Heart left ventricle (tissue), 16 donors: ENCODE results near the gene MIEN1. TPM values are rescaled to one million over a fixed set of nuclear protein-coding genes. Genes with fewer than 3 reads are reported as not detected.
A peak's percentile ranks its signal among the peaks of the same experiment; 100 is the strongest.
"Not testable (repeated sequence)": the region's sequence is repeated elsewhere in the genome, so short reads cannot be mapped to it uniquely, and the experiment has no call there.

Experiments used
- ATAC-seq, 4 donors: fragments of 200-7000 bp; cut with Tn5 transposase; one replicate each; pipeline ENCODE4 v1.9.1; 2020 to 2022; ENCODE audit warnings: moderate library complexity in 4 of 4, mild to moderate bottlenecking in 3 of 4, moderate number of reproducible peaks in 1 of 4
- DNase-seq, 5 donors: peaks; one replicate each; pipeline ENCODE4 v3.0.0-alpha.2; 2020
- H3K27ac ChIP-seq, 12 donors: fragments of 200-600 bp; sonication (generic) in 4 of 12; one replicate each; pipeline versions ENCODE4 v1.5.0 to v1.8.0; 2016 to 2022; ENCODE audit warnings: mild to moderate bottlenecking in 2 of 12
- H3K27me3 ChIP-seq, 9 donors: fragments of 200-600 bp; sonication (generic) in 2 of 9; one replicate each; pipeline versions ENCODE4 v1.5.1 to v1.8.0; 2016 to 2022; ENCODE audit warnings: mild to moderate bottlenecking in 3 of 9
- H3K36me3 ChIP-seq, 9 donors: fragments of 200-600 bp; sonication (generic) in 2 of 9; one replicate each; pipeline versions ENCODE4 v1.5.0 to v1.8.0; 2018 to 2022; ENCODE audit warnings: mild to moderate bottlenecking in 2 of 9
- H3K4me1 ChIP-seq, 12 donors: fragments of 200-600 bp; sonication (generic) in 4 of 12; one replicate each; pipeline versions ENCODE4 v1.5.0 to v1.8.0; 2016 to 2022; ENCODE audit warnings: mild to moderate bottlenecking in 3 of 12
- H3K4me3 ChIP-seq, 12 donors: fragments of 200-600 bp; sonication (generic) in 4 of 12; one replicate each; pipeline versions ENCODE4 v1.5.0 to v1.8.0; 2017 to 2022; ENCODE audit warnings: mild to moderate bottlenecking in 9 of 12, moderate library complexity in 4 of 12
- H3K9me3 ChIP-seq, 12 donors: fragments of 200-600 bp; sonication (generic) in 4 of 12; one replicate each; pipeline versions ENCODE4 v1.5.0 to v1.8.0; 2016 to 2022; ENCODE audit warnings: mild to moderate bottlenecking in 1 of 12
- CTCF ChIP-seq, 12 donors: fragments of 200-600 bp; sonication (generic) in 4 of 12; IDR thresholded peaks; one replicate each; pipeline versions ENCODE4 v1.5.0 to v1.8.0; 2018 to 2022; ENCODE audit warnings: antibody characterized with exemption in 12 of 12, mild to moderate bottlenecking in 5 of 12
- POLR2A ChIP-seq, 2 donors: fragments of 450-650 bp; IDR thresholded peaks; one replicate each; pipeline ENCODE4 v1.6.1; 2017; ENCODE audit warnings: antibody characterized with exemption in 2 of 2, mild to moderate bottlenecking in 2 of 2, moderate library complexity in 2 of 2
- WGBS, 4 donors: extraction: QIAGEN DNeasy Blood & Tissue Kit in 2 of 4; methylation state at CpG; one replicate each; pipeline versions ENCODE4 v1.1.5 to v1.1.7; 2013 to 2018; 5-methylcytosine and 5-hydroxymethylcytosine counted together
- intact Hi-C, 10 donors: fragments of 100-400 bp; cut with DNase I; formaldehyde crosslinking; loops; one replicate each; pipeline versions ENCODE4 v1.11.1 to v1.14.2; 2022
- polyA plus RNA-seq, 2 donors: library from polyadenylated mRNA; stranded (reverse); fragments of 200-250 nt; gene quantifications; one replicate each; pipeline ENCODE4 v1.2.3, GENCODE V29; 2013
- total RNA-seq, 9 donors: library from RNA; depleted of rRNA in 2 of 9; stranded (reverse); fragments of >200 nt in 2 of 9; fragmentation: NEBNext Ultra II Directional in 3 of 9; extraction: Animal tissue kit (Norgen Biotek cat#: 25700) in 3 of 9; gene quantifications; one replicate each; pipeline versions ENCODE4 v1.1.0 to v1.2.4, GENCODE V29; 2016 to 2023
- donor health status: ischemic (EF 13 %, LVEDD 7.1; RV severe dilation, severe dysfunction).
- donor health status: healthy with polysubstance abuse.
- donor health status: DM: no; HTN: yes; CAD: no.
- donor health status: DM: no; HTN: no; CAD: no.
- donor health status: ischemic (EF 25% LVEDD 6.9; RV normal size, moderate dysfunction).
- donor health status: ischemic (EF 25% LVEDD 5.7; RV mildly dilated, moderate dysfunction).
- donor health status: healthy.
- donor health status: DM: yes; HTN: yes; CAD: no.
- donor health status: ischemic (EF 35%, LVEDD 5.7; RV mildly dilated, moderate dysfunction).
- donor health status: nonischemic (EF 11% LVEDD 7.7; RV severe dilation, severe dysfunction).
- donor health status: DM: yes; HTN: yes; CAD: no.
- donor health status: PGD.
- donor health status: ischemic (EF 29% LVEDD 5.4; RV normal size, mild dysfunction).
- donor health status: nonischemic (EF 23%, LVEDD 6.1; RV moderate dilation, normal function).

Gene MIEN1
- total and polyA plus RNA-seq, 11 donors = 34.3 to 159 (median 55.1) TPM

- Histone ChIP-seq H3K36me3 (peaks cover 0 to 96% (median 74%) of the 10 kb centered on the region in 9 donors), H3K27me3 (no peaks in the 10 kb centered on the region), H3K4me3 (no peak overlapping the region), H3K27ac (peak overlapping the region in 3 of 12 donors; percentile 23 to 60 (median 51)), H3K4me1 (peaks cover 0 to 17% (median 4%) of the 10 kb centered on the region in 12 donors), H3K9me3 (no peaks in the 10 kb centered on the region)
- intact Hi-C loops = no loop called here
- DNase-seq = no peak
- 85 to 93% (median 91%) methylated on average over 13 to 18 of the region's 18 CpGs for WGBS, 4 donors
- peak in 1 of 4 donors; percentile 18 for ATAC-seq
- no peak for TF ChIP-seq POLR2A (IDR thresholded peaks at IDR 0.05)
- no peak for TF ChIP-seq CTCF (IDR thresholded peaks at IDR 0.05)
These were observed 14.8 kb downstream of the MIEN1 start for GRCh38 chr17:39715375-39716072.

GRCh38 chr17:39714234-39714633 lies 16.1 kb downstream of the MIEN1 start:
- Histone ChIP-seq H3K27ac (no peak overlapping the region), H3K4me1 (peaks cover 0 to 17% (median 4%) of the 10 kb centered on the region in 12 donors), H3K27me3 (no peaks in the 10 kb centered on the region), H3K9me3 (no peaks in the 10 kb centered on the region), H3K4me3 (no peak overlapping the region), H3K36me3 (peaks cover 0 to 95% (median 74%) of the 10 kb centered on the region in 9 donors)
- 86 to 98% (median 94%) methylated on average over 4 of the region's 4 CpGs for WGBS, 4 donors
- intact Hi-C loops = no loop called here
- DNase-seq (no peak), ATAC-seq (no peak)
- TF ChIP-seq CTCF (IDR thresholded peaks at IDR 0.05) = no peak

GRCh38 chr17:39711851-39712250 lies 18.5 kb downstream of the MIEN1 start:
- H3K4me3 ChIP-seq = no peak overlapping the region
- no peaks in the 10 kb centered on the region for H3K9me3 ChIP-seq
- ATAC-seq (no peak), DNase-seq (peak in 1 of 5 donors; percentile 26)
- H3K36me3 ChIP-seq = peaks cover 0 to 95% (median 89%) of the 10 kb centered on the region in 9 donors
- H3K4me1 ChIP-seq = peaks cover 0 to 16% (median 4%) of the 10 kb centered on the region in 12 donors
- no peak overlapping the region for H3K27ac ChIP-seq
- WGBS, 4 donors = 88 to 89% (median 89%) methylated on average over 10 of the region's 10 CpGs
- H3K27me3 ChIP-seq = no peaks in the 10 kb centered on the region
- intact Hi-C loops = no loop called here
- no peak for TF ChIP-seq POLR2A (IDR thresholded peaks at IDR 0.05)
- TF ChIP-seq CTCF (IDR thresholded peaks at IDR 0.05) = no peak

- H3K9me3 ChIP-seq, H3K4me3 ChIP-seq, H3K27me3 ChIP-seq, intact Hi-C loops, H3K27ac ChIP-seq, ATAC-seq: not testable (repeated sequence)
- WGBS, 4 donors = 75 to 88% (median 85%) methylated on average over 11 of the region's 11 CpGs
- H3K36me3 ChIP-seq = peaks cover 0 to 90% (median 84%) of the 10 kb centered on the region in 9 donors
- DNase-seq = peak in 1 of 5 donors; percentile 10
- H3K4me1 ChIP-seq = peaks cover 0 to 16% (median 5%) of the 10 kb centered on the region in 12 donors
These were observed 19.3 kb downstream of the MIEN1 start for GRCh38 chr17:39711071-39711470.
